SK-N-MC (cell line): Measurements from ENCODE around the gene OPN4.

ENCODE experiments used
- EZH2 ChIP-seq: fragments of 200-600 bp; sonication (generic); IDR thresholded peaks from one replicate; pipeline ENCODE4 v1.6.1; 2017; ENCODE audit warnings: antibody characterized with exemption
- FOXP2 ChIP-seq: optimal IDR thresholded peaks from 2 replicates; pipeline ENCODE3; 2011; ENCODE audit warnings: mild to moderate bottlenecking, moderate library complexity; ENCODE audit not compliant: insufficient read depth; ENCODE audit errors: extremely low read length, control extremely low read depth
- POLR2AphosphoS5 ChIP-seq: IDR thresholded peaks from 2 replicates; pipeline ENCODE4 v1.6.1; 2012; ENCODE audit warnings: mild to moderate bottlenecking, low read depth, low read length, borderline replicate concordance

GRCh38 chr10:86671985-86672710 lies 17.8 kb downstream of the OPN4 start:
- no peak for TF ChIP-seq EZH2
- TF ChIP-seq POLR2AphosphoS5, result no peak
- TF ChIP-seq FOXP2, result no peak
